Neural progenitor cell (in vitro differentiated cells): ENCODE measurements around the gene EEF1AKMT3. TPM values are rescaled to one million over a fixed set of nuclear protein-coding genes. Genes with fewer than 3 reads are reported as not detected.

Experiments used
- DNase-seq: peaks from one replicate; pipeline ENCODE4 v3.0.0-alpha.2; 2016; ENCODE audit warnings: low spot score
- H2AFZ ChIP-seq: fragments of 200-600 bp; sonication (generic); replicated peaks from 2 replicates; pipeline ENCODE4 v1.6.1; 2016; ENCODE audit warnings: antibody characterized with exemption
- H3F3A ChIP-seq: fragments of 200-600 bp; sonication (generic); 2 replicates; pipeline ENCODE4 v1.6.1; 2016; ENCODE audit warnings: antibody characterized with exemption, low read depth
- H3K27ac ChIP-seq: fragments of 200-600 bp; sonication (generic); 2 replicates; pipeline ENCODE4 v1.5.1; 2016; ENCODE audit warnings: mild to moderate bottlenecking
- H3K27me3 ChIP-seq: fragments of 200-600 bp; sonication (generic); 2 replicates; pipeline ENCODE4 v1.6.1; 2016; ENCODE audit warnings: mild to moderate bottlenecking, moderate library complexity
- H3K36me3 ChIP-seq: fragments of 200-600 bp; sonication (generic); 2 replicates; pipeline ENCODE4 v1.5.1; 2016
- H3K4me1 ChIP-seq: fragments of 200-600 bp; sonication (generic); 2 replicates; pipeline ENCODE4 v1.6.1; 2016; ENCODE audit warnings: mixed run types
- H3K4me2 ChIP-seq: fragments of 200-600 bp; sonication (generic); 2 replicates; pipeline ENCODE4 v1.6.1; 2016
- H3K4me3 ChIP-seq: fragments of 200-600 bp; sonication (generic); 2 replicates; pipeline ENCODE4 v1.5.1; 2016
- H3K79me2 ChIP-seq: fragments of 200-600 bp; sonication (generic); 2 replicates; pipeline ENCODE4 v1.6.1; 2016; ENCODE audit warnings: low read depth
- H3K9ac ChIP-seq: fragments of 200-600 bp; sonication (generic); 2 replicates; pipeline ENCODE4 v1.6.1; 2016
- H3K9me3 ChIP-seq: fragments of 200-600 bp; sonication (generic); 2 replicates; pipeline ENCODE4 v1.5.1; 2016; ENCODE audit warnings: low read depth
- H4K20me1 ChIP-seq: fragments of 200-600 bp; sonication (generic); 2 replicates; pipeline ENCODE4 v1.6.1; 2016; ENCODE audit warnings: low read depth
- H3K27ac Mint-ChIP-seq: 3 replicates; pipeline ENCODE4 v1.8.0; 2021; ENCODE audit warnings: mixed read lengths
- H3K27me3 Mint-ChIP-seq: 2 replicates; pipeline ENCODE4 v1.8.0; 2022; ENCODE audit warnings: low read depth, mild to moderate bottlenecking, inconsistent platforms, moderate library complexity, mixed read lengths; ENCODE audit not compliant: insufficient read depth
- H3K36me3 Mint-ChIP-seq: 3 replicates; pipeline ENCODE4 v1.8.0; 2021; ENCODE audit warnings: mixed read lengths
- H3K4me1 Mint-ChIP-seq: 3 replicates; pipeline ENCODE4 v1.8.0; 2021; ENCODE audit warnings: mixed read lengths
- H3K4me3 Mint-ChIP-seq: 3 replicates; pipeline ENCODE4 v1.8.0; 2021; ENCODE audit warnings: mild to moderate bottlenecking, moderate library complexity, mixed read lengths
- H3K9me3 Mint-ChIP-seq: 3 replicates; pipeline ENCODE4 v1.8.0; 2020; ENCODE audit warnings: mixed read lengths
- CTCF ChIP-seq: fragments of 200-600 bp; sonication (generic); IDR thresholded peaks from 2 replicates; pipeline ENCODE4 v1.5.1; 2017; ENCODE audit warnings: antibody characterized with exemption, mild to moderate bottlenecking
- EZH2 ChIP-seq: fragments of 200-600 bp; sonication (generic); IDR thresholded peaks from 2 replicates; pipeline ENCODE4 v1.6.1; 2017; ENCODE audit warnings: antibody characterized with exemption, mild to moderate bottlenecking, moderate library complexity
- EZH2phosphoT487 ChIP-seq: fragments of 200-600 bp; sonication (generic); IDR thresholded peaks from 2 replicates; pipeline ENCODE4 v1.6.1; 2017; ENCODE audit warnings: antibody characterized with exemption
- total RNA-seq: library from RNA; depleted of rRNA; stranded (reverse); fragments of >200 nt; gene quantifications from 2 replicates; pipeline ENCODE4 v1.2.3, GENCODE V29; 2015; ENCODE audit warnings: low replicate concordance

EEF1AKMT3 gene
- total RNA-seq, 1 donor from 2014 or later, result 2.1 TPM

GRCh38 chr12:57755194-57755453 is 17.3 kb upstream of the EEF1AKMT3 start:
- Mint-ChIP-seq H3K36me3 (peaks cover 24% of the 10 kb centered on the region), H3K27me3 (peaks cover 40% of the 10 kb centered on the region), H3K27ac (no peak overlapping the region), H3K4me3 (no peak overlapping the region), H3K4me1 (peaks cover 50% of the 10 kb centered on the region), H3K9me3 (peaks cover 3% of the 10 kb centered on the region)
- no peaks in the 10 kb centered on the region for H3K36me3 ChIP-seq
- no peak for TF ChIP-seq EZH2
- TF ChIP-seq EZH2phosphoT487, result no peak
- no peak for TF ChIP-seq CTCF
- H3K9ac ChIP-seq, result no peak overlapping the region
- H2AFZ ChIP-seq, result no peak overlapping the region
- peaks cover 36% of the 10 kb centered on the region for H3F3A ChIP-seq
- DNase-seq, result no peak
- peak overlapping the region; percentile 66 for H3K4me3 ChIP-seq
- H3K27ac ChIP-seq, result no peak overlapping the region
- H3K9me3 ChIP-seq, result no peaks in the 10 kb centered on the region
- peak overlapping the region; percentile 95 for H3K4me2 ChIP-seq
- peaks cover 31% of the 10 kb centered on the region for H3K4me1 ChIP-seq
- H3K27me3 ChIP-seq, result peaks cover 29% of the 10 kb centered on the region
- peaks cover 21% of the 10 kb centered on the region for H3K79me2 ChIP-seq
- peaks cover 43% of the 10 kb centered on the region for H4K20me1 ChIP-seq

- H3K79me2 ChIP-seq, result peaks cover 15% of the 10 kb centered on the region
- Mint-ChIP-seq H3K4me3 (peak overlapping the region; percentile 89), H3K27me3 (peaks cover 40% of the 10 kb centered on the region), H3K9me3 (peaks cover 3% of the 10 kb centered on the region), H3K36me3 (peaks cover 18% of the 10 kb centered on the region), H3K4me1 (peaks cover 45% of the 10 kb centered on the region), H3K27ac (no peak overlapping the region)
- peak; percentile 50 for DNase-seq
- H3K4me2 ChIP-seq, result peak overlapping the region; percentile 95
- no peaks in the 10 kb centered on the region for H3K36me3 ChIP-seq
- H4K20me1 ChIP-seq, result peaks cover 49% of the 10 kb centered on the region
- no peak overlapping the region for H2AFZ ChIP-seq
- no peaks in the 10 kb centered on the region for H3K9me3 ChIP-seq
- no peak overlapping the region for H3K27ac ChIP-seq
- peaks cover 31% of the 10 kb centered on the region for H3K4me1 ChIP-seq
- no peak for TF ChIP-seq EZH2
- TF ChIP-seq EZH2phosphoT487, result no peak
- TF ChIP-seq CTCF, result no peak
- peak overlapping the region; percentile 66 for H3K4me3 ChIP-seq
- H3F3A ChIP-seq, result peaks cover 36% of the 10 kb centered on the region
- no peak overlapping the region for H3K9ac ChIP-seq
- peaks cover 29% of the 10 kb centered on the region for H3K27me3 ChIP-seq
Observed at GRCh38 chr12:57755454-57756372, 16.7 kb upstream of the EEF1AKMT3 start.

DNA sequence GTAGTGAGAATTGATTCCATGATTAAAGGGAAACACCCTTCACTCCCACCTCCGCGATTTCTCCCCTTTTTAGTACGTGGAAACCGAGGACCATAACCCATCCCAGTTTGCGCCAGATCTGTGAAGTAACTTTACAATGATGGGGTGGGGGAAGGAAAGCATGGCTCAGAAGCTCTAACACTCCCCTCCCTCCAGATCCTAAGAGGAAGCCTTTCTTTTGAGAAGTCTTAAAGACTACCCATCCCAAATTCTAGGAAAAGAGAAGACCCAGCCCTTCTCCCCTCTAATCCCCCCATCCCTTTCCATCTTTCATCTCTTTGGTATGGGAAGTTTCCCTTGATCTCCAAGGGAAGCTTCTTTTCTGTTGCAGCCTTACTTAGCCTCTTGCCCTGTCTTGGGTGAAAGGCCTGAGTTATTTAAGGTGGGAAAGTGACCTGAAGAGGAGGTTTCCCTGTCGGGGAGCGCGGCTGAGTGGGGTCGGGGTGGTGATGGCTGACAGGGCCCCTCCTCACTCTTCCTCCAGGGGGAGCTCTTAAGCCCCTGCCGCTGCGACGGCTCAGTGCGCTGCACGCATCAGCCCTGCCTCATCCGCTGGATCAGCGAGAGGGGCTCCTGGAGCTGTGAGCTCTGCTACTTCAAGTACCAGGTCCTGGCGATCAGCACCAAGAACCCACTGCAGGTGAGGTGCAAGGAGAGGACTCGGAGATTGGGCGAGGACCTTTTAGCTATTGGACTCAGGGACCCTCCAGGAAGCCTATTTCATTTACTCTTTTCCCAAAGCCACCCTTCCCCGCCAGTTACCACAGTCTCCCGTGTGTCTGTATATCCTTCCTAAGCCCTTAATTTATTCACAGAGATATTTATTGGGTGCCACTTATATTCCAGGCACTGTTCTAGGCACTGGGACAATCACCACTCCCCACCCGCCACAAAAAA is 15.7 kb upstream of the EEF1AKMT3 start:
- Mint-ChIP-seq H3K36me3 (peaks cover 13% of the 10 kb centered on the region), H3K4me1 (peaks cover 36% of the 10 kb centered on the region), H3K27me3 (peaks cover 37% of the 10 kb centered on the region), H3K9me3 (peaks cover 3% of the 10 kb centered on the region), H3K4me3 (peak overlapping the region; percentile 89), H3K27ac (peak overlapping the region; percentile 76)
- DNase-seq, result peak; percentile 86
- Histone ChIP-seq H3K4me1 (peaks cover 26% of the 10 kb centered on the region), H3K4me3 (peak overlapping the region; percentile 66), H3K27ac (no peak overlapping the region), H4K20me1 (peaks cover 59% of the 10 kb centered on the region), H3K9ac (no peak overlapping the region), H3K36me3 (no peaks in the 10 kb centered on the region), H3K27me3 (peaks cover 29% of the 10 kb centered on the region), H3K79me2 (peaks cover 5% of the 10 kb centered on the region), H3F3A (peaks cover 36% of the 10 kb centered on the region), H3K4me2 (peak overlapping the region; percentile 95), H2AFZ (no peak overlapping the region), H3K9me3 (no peaks in the 10 kb centered on the region)
- peak; percentile 82 for TF ChIP-seq CTCF
- TF ChIP-seq EZH2phosphoT487, result peak; percentile 65
- TF ChIP-seq EZH2, result peak; percentile 77
